HG03439 (cell line): ENCODE data around the gene PGM5.

Source experiments
- ATAC-seq: cut with Tn5 transposase; IDR thresholded peaks from one replicate; pipeline ENCODE4 v1.9.1; 2021; ENCODE audit warnings: mild to moderate bottlenecking, moderate library complexity; ENCODE audit not compliant: unreplicated experiment

PGM5 gene

DNA sequence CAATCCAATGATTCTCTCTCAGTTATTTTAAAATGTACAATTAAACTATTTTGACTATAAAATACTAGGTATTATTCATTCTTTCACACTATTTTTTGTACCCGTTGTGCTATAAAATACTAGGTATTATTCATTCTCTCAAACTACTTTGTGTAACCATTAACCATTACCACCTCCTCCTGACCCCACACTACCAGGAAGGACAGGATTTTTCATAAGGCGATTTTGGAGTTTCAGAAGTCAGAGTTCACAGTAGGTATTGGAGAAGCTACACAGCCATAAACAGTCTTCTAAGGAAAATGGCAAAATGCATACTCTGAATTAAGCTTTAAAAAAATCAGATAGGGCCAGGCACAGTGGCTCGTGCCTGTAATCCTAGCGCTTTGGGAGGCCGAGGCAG lies 219.4 kb downstream of the PGM5 start:
- ATAC-seq: no peak

DNA sequence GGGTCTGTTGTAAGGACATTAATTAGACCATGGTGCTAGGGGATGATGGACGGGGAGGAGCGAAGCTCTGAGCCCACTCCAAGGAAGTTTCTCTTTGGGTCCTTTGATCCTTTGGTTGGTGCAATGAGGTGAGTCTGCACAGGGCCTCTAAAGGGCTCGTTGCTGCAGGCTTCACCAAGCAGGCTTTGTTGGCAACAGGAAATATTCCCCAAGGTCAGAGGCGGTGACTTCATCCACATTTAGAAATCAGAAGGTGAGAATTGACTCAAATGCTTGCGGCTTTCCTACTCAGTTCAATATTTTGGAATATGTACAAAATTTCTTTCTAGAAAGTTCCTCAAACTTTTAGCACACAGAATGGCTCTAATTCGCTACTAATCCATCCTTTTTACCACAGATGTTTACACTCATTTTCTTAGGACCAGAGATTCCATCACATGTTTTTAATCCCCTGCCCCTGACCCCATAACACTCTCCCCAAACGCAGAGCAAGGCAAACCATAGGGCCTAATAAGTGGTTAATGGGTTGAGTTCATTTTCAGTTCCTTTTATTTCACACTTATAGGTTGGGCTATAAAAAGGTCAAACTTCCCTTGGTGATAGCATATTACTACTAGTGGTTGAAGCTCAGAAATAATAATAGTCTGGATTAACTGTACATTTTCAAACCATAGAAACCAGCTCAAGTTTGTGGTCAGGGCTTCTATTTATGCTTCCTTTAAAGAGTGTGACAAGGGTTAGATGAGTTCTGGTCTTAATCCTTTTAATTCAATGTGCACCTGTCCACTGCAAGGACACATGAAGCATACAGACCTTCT lies 221.6 kb downstream of the PGM5 start:
- ATAC-seq: peak; percentile 69
